Measurements from ENCODE around the gene OSTF1. TPM values are rescaled to one million over a fixed set of nuclear protein-coding genes. Genes with fewer than 3 reads are reported as not detected.

The OSTF1 gene
- total RNA-seq, 4 donors from 2014 or later: 22.9 to 29.3 (median 26.9) TPM

DNA sequence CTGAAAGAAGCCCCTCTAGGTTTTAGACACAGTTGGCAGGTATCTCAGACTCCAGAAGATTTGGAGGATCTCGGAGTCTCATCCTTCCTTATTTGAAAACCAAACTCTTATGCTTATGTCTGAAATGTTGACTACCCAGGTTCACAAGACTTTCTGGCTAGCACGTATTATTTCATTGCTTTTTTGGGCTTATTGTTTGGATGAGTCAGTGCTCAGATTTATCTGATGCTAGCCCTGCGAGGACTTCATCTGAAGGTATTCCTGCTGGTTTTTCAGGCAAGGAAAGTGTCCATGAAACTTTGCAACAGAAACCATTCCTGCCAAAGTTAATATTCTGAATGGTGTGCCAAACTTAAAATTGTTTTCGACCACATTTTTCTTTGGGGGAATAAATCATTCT, 8.5 kb downstream of the OSTF1 start:
- no peak for DNase-seq (ENCODE audit: extremely low spot score)
- no peaks in the 10 kb centered on the region for H3K36me3 ChIP-seq
- H3K4me3 ChIP-seq: no peak overlapping the region
- no peak overlapping the region for H3K27ac ChIP-seq (replicated peaks in 1 of 4)
- peaks cover 7 to 39% (median 21%) of the 10 kb centered on the region in 4 donors for H3K4me1 ChIP-seq
- WGBS: 74% methylated on average over 4 of the region's 4 CpGs
- TF ChIP-seq, protein P1, sequence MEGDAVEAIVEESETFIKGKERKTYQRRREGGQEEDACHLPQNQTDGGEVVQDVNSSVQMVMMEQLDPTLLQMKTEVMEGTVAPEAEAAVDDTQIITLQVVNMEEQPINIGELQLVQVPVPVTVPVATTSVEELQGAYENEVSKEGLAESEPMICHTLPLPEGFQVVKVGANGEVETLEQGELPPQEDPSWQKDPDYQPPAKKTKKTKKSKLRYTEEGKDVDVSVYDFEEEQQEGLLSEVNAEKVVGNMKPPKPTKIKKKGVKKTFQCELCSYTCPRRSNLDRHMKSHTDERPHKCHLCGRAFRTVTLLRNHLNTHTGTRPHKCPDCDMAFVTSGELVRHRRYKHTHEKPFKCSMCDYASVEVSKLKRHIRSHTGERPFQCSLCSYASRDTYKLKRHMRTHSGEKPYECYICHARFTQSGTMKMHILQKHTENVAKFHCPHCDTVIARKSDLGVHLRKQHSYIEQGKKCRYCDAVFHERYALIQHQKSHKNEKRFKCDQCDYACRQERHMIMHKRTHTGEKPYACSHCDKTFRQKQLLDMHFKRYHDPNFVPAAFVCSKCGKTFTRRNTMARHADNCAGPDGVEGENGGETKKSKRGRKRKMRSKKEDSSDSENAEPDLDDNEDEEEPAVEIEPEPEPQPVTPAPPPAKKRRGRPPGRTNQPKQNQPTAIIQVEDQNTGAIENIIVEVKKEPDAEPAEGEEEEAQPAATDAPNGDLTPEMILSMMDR (IDR thresholded peaks at IDR 0.05): no peak
- TF ChIP-seq EP300 (IDR thresholded peaks at IDR 0.05) (no peak), POLR2AphosphoS5 (IDR thresholded peaks at IDR 0.05) (no peak), POLR2A (IDR thresholded peaks at IDR 0.05; ENCODE audit: low read depth) (no peak)
- H3K27me3 ChIP-seq: no peaks in the 10 kb centered on the region
- intact Hi-C loops (cut with DNase I): no loop called here
- no peaks in the 10 kb centered on the region for H3K9me3 ChIP-seq

DNA sequence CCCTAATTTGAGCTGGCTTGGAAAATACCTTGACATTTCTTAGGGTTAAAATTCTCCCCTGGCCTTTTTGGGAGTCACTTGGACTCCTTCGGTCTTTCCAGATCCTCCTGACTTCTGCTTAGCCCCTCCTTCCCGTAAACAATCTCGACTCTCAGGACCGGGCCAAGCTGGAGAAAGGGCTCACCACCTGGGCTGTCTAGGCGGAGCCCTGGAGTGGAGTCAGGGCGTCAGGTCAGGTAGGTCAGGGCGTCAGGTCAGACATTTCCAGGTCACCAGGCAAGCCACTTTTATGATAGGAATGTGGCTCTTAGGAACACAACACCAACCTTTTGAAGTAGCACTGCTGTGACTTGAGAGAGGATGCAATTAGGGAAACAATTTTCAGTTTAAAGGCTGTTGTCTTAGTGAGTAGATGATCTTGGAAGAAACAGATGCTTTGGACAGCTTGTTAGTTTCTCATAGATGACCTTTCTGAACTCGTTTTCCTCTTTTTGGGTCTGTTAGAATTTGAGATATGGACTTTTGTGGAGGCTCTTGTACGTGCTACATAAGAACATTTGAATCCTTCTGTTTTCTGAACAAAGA, 12.8 kb downstream of the OSTF1 start:
- intact Hi-C loops (cut with DNase I): no loop called here
- Histone ChIP-seq H3K27me3 (no peaks in the 10 kb centered on the region), H3K4me3 (no peak overlapping the region), H3K9me3 (no peaks in the 10 kb centered on the region), H3K27ac (replicated peaks in 1 of 4) (peak overlapping the region in 1 of 4 donors; percentile 34), H3K36me3 (peaks cover 0 to 6% (median 0%) of the 10 kb centered on the region in 4 donors), H3K4me1 (peaks cover 9 to 37% (median 19%) of the 10 kb centered on the region in 4 donors)
- TF ChIP-seq EP300 (IDR thresholded peaks at IDR 0.05): no peak
- no peak for TF ChIP-seq POLR2A (IDR thresholded peaks at IDR 0.05; ENCODE audit: low read depth)
- TF ChIP-seq, protein P1 (IDR thresholded peaks at IDR 0.05): no peak
- no peak for TF ChIP-seq POLR2AphosphoS5 (IDR thresholded peaks at IDR 0.05)
- no peak for DNase-seq (ENCODE audit: extremely low spot score)
- 59% methylated on average over 7 of the region's 9 CpGs for WGBS

DNA sequence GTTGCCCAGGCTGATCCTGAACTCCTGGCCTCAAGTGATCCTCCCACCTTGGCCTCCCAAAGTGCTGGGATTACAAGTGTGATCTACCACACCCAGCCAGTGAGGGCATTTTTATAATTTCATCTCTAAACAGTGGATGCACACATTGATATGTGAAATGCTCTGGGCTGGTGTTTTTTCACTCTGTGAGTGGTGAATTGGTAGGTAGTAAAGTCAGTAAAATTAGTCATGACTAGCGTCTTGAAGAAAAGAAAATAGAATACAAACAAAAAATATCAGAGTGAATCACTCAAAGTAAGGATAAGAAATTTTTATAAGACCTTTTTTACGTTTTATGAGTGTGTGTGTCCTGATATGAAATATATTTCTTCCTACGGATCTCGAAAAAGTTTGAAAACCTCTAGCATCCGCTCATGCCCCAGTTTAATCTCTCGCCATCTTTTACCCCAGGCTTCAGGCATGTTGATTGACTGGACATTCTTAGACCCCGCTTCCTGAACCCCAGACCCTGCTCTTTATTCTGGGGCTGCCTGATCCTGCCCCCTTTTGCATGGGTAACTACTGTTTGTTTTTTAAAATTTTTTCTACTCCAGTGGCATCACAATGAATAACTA, 14.0 kb downstream of the OSTF1 start:
- H3K9me3 ChIP-seq: no peaks in the 10 kb centered on the region
- H3K4me1 ChIP-seq: peaks cover 11 to 31% (median 21%) of the 10 kb centered on the region in 4 donors
- H3K36me3 ChIP-seq: peaks cover 0 to 6% (median 0%) of the 10 kb centered on the region in 4 donors
- intact Hi-C loops (cut with DNase I): no loop called here
- no peak overlapping the region for H3K27ac ChIP-seq (replicated peaks in 1 of 4)
- H3K4me3 ChIP-seq: no peak overlapping the region
- no peaks in the 10 kb centered on the region for H3K27me3 ChIP-seq
- no peak for TF ChIP-seq POLR2AphosphoS5 (IDR thresholded peaks at IDR 0.05)
- TF ChIP-seq, protein P1 (IDR thresholded peaks at IDR 0.05): no peak
- no peak for TF ChIP-seq POLR2A (IDR thresholded peaks at IDR 0.05; ENCODE audit: low read depth)
- no peak for TF ChIP-seq EP300 (IDR thresholded peaks at IDR 0.05)
- no peak for DNase-seq (ENCODE audit: extremely low spot score)
- WGBS: 92% methylated on average over 7 of the region's 7 CpGs

DNA sequence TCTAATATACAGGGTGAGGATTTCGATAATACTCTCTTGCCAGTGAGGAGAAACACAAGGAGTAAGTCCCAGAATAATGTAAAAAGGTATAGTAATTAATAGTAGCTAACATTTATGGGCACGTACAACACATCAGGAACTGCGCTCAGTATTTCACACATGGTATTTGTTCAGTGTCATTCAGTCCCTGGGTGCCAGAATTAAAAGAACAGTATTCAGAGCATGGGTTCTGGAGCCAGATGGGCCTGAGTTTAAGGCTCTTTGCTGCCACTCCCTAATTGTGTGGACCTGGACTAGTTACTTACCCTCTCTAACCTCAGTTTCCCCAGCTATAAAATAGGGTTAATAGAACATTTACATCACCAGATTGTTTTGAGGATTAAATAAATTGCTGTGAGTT, 16.3 kb downstream of the OSTF1 start:
- TF ChIP-seq POLR2A (IDR thresholded peaks at IDR 0.05; ENCODE audit: low read depth): no peak
- TF ChIP-seq, protein P1 (IDR thresholded peaks at IDR 0.05): no peak
- intact Hi-C loops (cut with DNase I): no loop called here
- no peak overlapping the region for H3K4me3 ChIP-seq
- no peaks in the 10 kb centered on the region for H3K9me3 ChIP-seq
- peaks cover 0 to 6% (median 0%) of the 10 kb centered on the region in 4 donors for H3K36me3 ChIP-seq
- WGBS: 94% methylated on average over 3 of the region's 3 CpGs
- DNase-seq (ENCODE audit: extremely low spot score): no peak
- peaks cover 19 to 46% (median 32%) of the 10 kb centered on the region in 4 donors for H3K4me1 ChIP-seq
- no peaks in the 10 kb centered on the region for H3K27me3 ChIP-seq
- H3K27ac ChIP-seq (replicated peaks in 1 of 4): no peak overlapping the region

Data from esophagus muscularis mucosa (tissue), 4 donors.